Activated CD8-positive, alpha-beta memory T cell treated with anti-CD3 and anti-CD28 coated beads for 48 hours (primary cell): ENCODE measurements around the gene CTAGE9.

Experiments
- DNase-seq, 3 experiments: peaks; one replicate each; pipeline ENCODE4 v3.0.0-alpha.2; 2020; ENCODE audit warnings: low read depth in 2 of 3, low spot score in 2 of 3

Gene CTAGE9

DNA sequence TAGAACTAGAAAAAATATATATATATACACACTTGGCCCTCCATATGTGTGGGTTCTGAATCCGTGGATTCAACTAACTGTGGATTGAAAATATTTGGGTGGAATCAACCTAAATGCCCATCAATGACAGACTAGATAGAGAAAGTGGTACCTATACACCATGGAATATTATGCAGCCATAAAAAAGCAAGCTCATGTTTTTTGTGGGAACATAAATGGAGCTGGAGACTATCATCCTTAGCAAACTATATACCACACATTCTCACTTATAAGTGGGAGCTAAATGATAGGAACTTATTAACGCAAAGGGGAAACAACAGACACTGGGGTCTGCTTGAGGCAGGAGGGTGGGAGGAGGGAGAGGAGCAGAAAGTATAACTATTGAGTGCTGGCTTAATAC is 37.6 kb downstream of the CTAGE9 start:
- no peak for DNase-seq

DNA sequence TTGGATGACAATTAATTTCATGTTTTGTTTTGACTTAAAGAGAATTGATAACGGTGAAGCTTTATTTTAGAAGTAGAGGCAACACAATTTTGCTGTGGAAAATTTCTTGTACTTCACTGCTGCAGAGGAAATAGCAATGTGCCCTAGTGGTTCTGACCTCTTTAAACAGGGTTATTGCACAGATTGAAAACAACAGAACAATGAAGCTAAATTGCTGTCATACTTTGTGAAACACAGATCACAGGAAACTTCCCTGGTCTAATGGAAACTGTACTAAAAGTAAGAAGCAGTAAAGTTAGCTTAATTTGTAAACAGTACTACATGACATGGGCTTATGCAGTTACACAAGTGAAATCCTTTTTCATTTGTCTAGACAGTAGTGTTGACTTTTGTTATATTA is 40.9 kb downstream of the CTAGE9 start:
- no peak for DNase-seq

DNA sequence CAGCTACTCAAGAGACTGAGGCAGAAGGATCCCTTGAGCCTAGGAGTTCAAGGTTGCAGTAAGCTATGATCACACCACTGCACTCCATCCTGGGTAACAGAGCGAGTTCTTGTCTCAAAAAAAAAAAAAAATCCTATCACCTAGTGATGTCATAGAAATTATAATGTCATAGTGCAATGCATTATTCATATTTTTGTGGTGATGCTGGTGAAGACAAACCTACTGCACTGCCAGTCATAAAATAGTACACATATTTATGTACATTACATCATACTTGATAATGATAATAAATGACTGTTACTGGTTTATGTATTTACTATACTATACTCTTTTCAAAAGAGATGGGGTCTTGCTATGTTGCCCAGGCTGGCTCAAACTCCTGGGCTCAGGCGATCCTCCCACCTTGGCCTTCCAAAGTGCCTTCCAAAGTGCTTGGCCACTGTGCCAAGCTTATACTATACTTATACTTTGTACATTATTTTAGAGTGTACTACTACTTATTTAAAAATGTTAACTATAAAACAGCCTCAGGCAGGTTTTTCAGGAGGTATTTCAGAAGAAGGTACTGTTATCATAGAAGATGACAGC is 47.1 kb downstream of the CTAGE9 start:
- no peak for DNase-seq

DNA sequence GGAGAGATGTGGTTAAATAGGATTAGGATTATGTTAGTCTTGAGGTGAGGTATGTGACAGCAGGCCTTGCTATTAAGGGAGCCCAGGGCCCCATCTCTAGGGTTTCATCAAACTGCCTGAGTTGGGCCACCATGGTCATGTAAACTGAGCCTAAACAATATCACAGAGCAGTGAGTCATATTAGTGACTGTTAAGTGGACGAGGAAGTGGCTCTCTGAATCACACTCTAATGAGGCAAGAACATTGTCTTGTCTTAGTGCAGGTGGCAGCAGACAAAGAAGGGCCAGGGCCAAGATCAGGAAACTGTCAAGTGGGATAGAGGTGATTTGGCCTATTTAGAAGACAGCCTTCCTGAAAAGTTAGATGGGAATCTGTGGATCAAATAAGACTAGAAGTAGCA is 50.6 kb downstream of the CTAGE9 start:
- DNase-seq: no peak
